IPS-18a (cell line): ENCODE measurements around the gene PDCD6IP.

Experiments
- H3K27ac ChIP-seq: one replicate; pipeline ENCODE4 v1.5.1; 2013; ENCODE audit warnings: low read length
- H3K27me3 ChIP-seq: one replicate; pipeline ENCODE4 v1.6.1; 2013; ENCODE audit warnings: mild to moderate bottlenecking, low read length; ENCODE audit not compliant: control insufficient read depth, insufficient read depth
- H3K36me3 ChIP-seq: one replicate; pipeline ENCODE4 v1.6.1; 2013; ENCODE audit warnings: low read depth, low read length; ENCODE audit not compliant: control insufficient read depth
- H3K4me1 ChIP-seq: one replicate; pipeline ENCODE4 v1.6.1; 2013; ENCODE audit warnings: low read depth, low read length; ENCODE audit not compliant: control insufficient read depth
- H3K4me3 ChIP-seq: one replicate; pipeline ENCODE4 v1.5.1; 2013; ENCODE audit warnings: low read length
- H3K9ac ChIP-seq: one replicate; pipeline ENCODE4 v1.6.1; 2013; ENCODE audit warnings: mild to moderate bottlenecking, low read length, moderate library complexity
- H3K9me3 ChIP-seq: one replicate; pipeline ENCODE4 v1.6.1; 2013; ENCODE audit warnings: low read depth, low read length; ENCODE audit not compliant: control insufficient read depth

The PDCD6IP gene

DNA sequence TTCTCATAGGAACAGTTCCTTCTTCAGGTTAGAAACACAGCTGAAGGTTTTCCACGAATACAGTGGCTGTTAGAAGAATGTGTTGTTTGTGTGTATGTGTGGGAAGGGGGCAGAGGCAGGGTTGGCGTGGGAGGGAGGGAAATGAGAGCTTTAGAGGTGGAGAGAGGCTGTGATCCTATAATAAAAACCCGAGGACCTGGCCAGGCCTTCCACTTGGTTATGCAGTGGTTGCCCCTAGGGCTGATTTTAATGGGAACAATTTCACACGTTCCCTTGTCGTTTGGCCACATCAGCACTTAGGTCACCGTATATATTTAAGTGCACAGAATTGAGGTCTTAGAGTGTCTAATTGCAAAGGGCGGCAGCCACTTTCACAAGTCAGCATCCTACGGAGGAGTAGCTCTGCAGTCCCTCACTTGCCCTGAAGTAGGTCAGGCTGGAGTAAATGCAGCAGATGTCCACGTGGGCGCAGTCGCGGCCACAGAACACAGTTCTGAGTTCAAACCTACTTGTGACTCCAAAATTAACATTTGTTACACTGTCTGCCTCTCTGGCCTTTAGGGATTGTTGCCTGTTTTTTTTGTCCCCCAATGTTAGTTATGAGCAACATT is 85.6 kb downstream of the PDCD6IP start:
- Histone ChIP-seq H3K9me3 (no peaks in the 10 kb centered on the region), H3K27me3 (no peaks in the 10 kb centered on the region), H3K9ac (no peak overlapping the region), H3K27ac (no peak overlapping the region), H3K36me3 (no peaks in the 10 kb centered on the region), H3K4me3 (peak overlapping the region; percentile 18), H3K4me1 (peaks cover 13% of the 10 kb centered on the region)

DNA sequence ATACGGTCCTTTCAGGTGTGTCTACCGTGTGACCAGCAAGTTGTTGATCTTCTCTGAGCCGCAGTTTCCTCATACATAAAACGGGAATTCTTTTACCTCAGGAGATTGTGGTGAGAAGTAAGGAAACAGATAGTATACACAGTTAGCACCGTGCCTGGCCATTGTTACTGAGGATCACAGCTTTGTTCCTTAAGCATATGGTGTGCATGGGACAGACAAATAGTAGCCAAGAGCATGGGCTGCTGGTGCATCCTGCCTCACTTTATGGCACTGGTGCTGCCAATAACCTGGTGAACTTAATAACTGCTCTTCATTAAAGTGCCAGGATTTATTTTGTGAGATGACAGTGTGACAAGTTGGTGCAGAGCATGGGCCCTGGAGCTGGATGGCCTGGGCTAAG is 86.3 kb downstream of the PDCD6IP start:
- Histone ChIP-seq H3K36me3 (no peaks in the 10 kb centered on the region), H3K4me3 (no peak overlapping the region), H3K27me3 (no peaks in the 10 kb centered on the region), H3K9ac (no peak overlapping the region), H3K27ac (no peak overlapping the region), H3K4me1 (peaks cover 8% of the 10 kb centered on the region), H3K9me3 (no peaks in the 10 kb centered on the region)

GRCh38 chr3:33885496-33885895 is 87.1 kb downstream of the PDCD6IP start:
- H3K9ac ChIP-seq: no peak overlapping the region
- H3K9me3 ChIP-seq: no peaks in the 10 kb centered on the region
- no peak overlapping the region for H3K4me3 ChIP-seq
- no peak overlapping the region for H3K27ac ChIP-seq
- H3K36me3 ChIP-seq: no peaks in the 10 kb centered on the region
- H3K4me1 ChIP-seq: peaks cover under 1% of the 10 kb centered on the region
- H3K27me3 ChIP-seq: no peaks in the 10 kb centered on the region

DNA sequence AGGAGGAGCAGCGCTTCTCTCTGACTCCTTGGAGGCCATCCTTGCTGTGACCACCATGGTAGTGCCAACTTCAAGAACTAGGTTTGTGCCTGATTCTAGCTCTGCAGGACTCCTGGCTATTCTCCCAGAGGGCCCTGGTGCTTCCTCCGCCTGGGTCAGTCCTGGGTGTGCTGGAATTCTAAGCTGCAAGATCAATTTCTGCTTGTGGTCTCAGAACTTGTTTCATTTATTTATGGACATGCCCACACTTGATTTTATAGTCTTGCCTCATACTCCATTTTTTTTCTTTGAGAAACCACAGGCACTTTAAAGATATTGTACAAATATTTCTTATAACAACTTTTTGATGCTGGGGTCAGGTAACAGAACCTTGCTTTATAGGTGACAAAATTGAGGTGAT is 87.6 kb downstream of the PDCD6IP start:
- no peaks in the 10 kb centered on the region for H3K36me3 ChIP-seq
- H3K9me3 ChIP-seq: no peaks in the 10 kb centered on the region
- H3K27ac ChIP-seq: no peak overlapping the region
- H3K9ac ChIP-seq: no peak overlapping the region
- H3K4me3 ChIP-seq: no peak overlapping the region
- H3K4me1 ChIP-seq: no peaks in the 10 kb centered on the region
- H3K27me3 ChIP-seq: no peaks in the 10 kb centered on the region

- Histone ChIP-seq H3K9me3 (no peaks in the 10 kb centered on the region), H3K27me3 (no peaks in the 10 kb centered on the region), H3K9ac (no peak overlapping the region), H3K36me3 (no peaks in the 10 kb centered on the region), H3K4me3 (no peak overlapping the region), H3K27ac (no peak overlapping the region), H3K4me1 (no peaks in the 10 kb centered on the region)
Observed at GRCh38 chr3:33887478-33887877, 89.0 kb downstream of the PDCD6IP start.

DNA sequence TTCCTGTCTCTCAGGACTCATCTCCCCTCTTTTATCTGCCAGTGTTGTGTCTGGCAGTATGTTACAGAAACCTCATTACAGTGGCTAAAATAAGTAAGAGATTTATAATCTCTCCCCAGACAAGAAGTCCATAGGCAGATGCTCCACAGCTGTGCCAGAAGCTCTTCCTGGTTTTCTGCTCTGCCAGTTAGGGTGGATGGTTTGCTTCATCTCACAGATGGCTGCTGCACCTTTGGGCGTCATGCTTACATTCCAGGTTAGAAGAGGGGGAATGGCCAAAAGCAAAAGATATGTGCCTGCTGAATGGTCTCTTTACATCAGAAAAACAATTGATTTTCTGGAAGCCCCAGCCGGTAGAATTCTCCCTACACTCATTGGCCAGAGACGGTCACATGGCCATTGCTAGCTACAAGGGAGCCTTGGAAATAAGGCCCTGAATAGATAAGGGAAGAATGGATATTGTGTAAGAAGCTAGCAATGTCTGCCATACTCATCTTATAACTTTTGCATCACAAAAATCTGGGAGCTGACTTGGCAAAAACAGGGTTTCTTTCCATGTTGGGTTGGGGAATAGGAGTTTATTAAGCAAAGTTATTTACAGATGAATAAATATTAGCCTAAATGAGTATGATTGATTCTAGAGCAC is 91.1 kb downstream of the PDCD6IP start:
- no peaks in the 10 kb centered on the region for H3K27me3 ChIP-seq
- no peaks in the 10 kb centered on the region for H3K9me3 ChIP-seq
- no peak overlapping the region for H3K4me3 ChIP-seq

GRCh38 chr3:33892655-33893054 is 94.2 kb downstream of the PDCD6IP start:
- Histone ChIP-seq H3K27me3 (no peaks in the 10 kb centered on the region), H3K4me1 (no peaks in the 10 kb centered on the region), H3K36me3 (no peaks in the 10 kb centered on the region), H3K9me3 (no peaks in the 10 kb centered on the region), H3K27ac (no peak overlapping the region), H3K4me3 (no peak overlapping the region), H3K9ac (no peak overlapping the region)

More for the DNA sequence above, 91.1 kb downstream of the PDCD6IP start:
- Histone ChIP-seq H3K4me1 (no peaks in the 10 kb centered on the region), H3K36me3 (no peaks in the 10 kb centered on the region), H3K9ac (no peak overlapping the region), H3K27ac (no peak overlapping the region)

DNA sequence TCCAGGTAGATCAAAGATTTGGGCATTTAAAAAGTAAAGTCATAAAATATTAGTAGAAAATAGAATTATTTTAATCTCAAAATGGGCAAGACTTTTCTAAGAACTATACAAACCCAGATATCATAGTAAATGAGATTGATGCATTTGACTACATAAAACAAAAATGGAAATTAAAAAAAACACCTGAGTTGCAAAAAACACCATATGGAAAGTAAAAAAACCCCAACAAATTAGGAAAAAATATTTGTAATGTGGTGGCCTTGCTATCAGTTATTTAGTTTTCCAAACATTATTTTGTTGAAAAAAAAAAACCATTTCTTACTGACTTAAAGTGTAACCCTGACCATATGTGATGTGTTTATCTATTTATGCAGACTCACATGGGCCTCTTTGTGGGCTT is 97.2 kb downstream of the PDCD6IP start:
- H3K36me3 ChIP-seq: no peaks in the 10 kb centered on the region
- H3K27ac ChIP-seq: no peak overlapping the region
- H3K9me3 ChIP-seq: no peaks in the 10 kb centered on the region
- H3K4me3 ChIP-seq: no peak overlapping the region
- H3K9ac ChIP-seq: no peak overlapping the region
- no peaks in the 10 kb centered on the region for H3K27me3 ChIP-seq
- H3K4me1 ChIP-seq: no peaks in the 10 kb centered on the region

DNA sequence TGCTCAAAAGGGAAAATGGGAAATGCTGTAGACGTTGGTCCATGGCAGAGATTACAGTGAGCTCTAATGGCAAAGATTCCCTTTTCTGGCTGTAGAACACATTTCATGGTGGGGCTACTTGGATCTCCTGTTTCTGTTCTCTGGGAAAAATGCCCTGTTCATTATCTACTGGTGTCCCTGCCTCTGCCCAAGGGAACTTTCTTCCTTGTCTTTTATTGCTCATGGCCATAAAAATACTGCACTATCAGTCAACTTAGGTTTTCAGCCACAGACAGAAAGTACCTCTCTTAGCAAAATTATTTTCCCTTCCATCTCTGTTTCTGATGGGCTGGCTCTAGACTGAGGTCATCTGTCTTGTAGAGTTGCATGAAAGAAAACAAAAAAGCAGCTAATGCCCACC is 98.9 kb downstream of the PDCD6IP start:
- Histone ChIP-seq H3K9me3 (no peaks in the 10 kb centered on the region), H3K27ac (no peak overlapping the region), H3K4me1 (no peaks in the 10 kb centered on the region), H3K36me3 (no peaks in the 10 kb centered on the region), H3K27me3 (no peaks in the 10 kb centered on the region), H3K9ac (no peak overlapping the region), H3K4me3 (no peak overlapping the region)

DNA sequence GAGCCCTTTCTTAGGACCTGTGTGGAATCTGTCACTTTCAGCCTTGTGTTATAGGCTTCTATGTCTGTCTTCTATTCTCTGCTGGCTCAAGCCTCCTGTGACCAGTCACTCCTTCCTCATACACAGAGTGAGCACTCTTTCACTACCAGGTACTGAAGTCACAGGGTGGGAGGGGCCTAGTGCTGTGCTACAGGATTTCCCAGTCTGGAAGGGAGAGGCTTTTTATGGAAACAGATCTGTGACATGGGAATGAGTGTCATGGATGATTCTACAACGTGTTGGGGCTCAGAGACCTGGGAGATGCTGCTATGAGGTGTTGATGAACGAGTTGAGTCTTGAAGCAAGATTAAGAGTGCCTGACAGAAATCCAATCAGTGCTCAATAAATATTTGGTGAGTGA is 100.5 kb downstream of the PDCD6IP start:
- Histone ChIP-seq H3K4me3 (no peak overlapping the region), H3K9me3 (no peaks in the 10 kb centered on the region), H3K36me3 (no peaks in the 10 kb centered on the region), H3K4me1 (no peaks in the 10 kb centered on the region), H3K9ac (no peak overlapping the region), H3K27me3 (no peaks in the 10 kb centered on the region), H3K27ac (no peak overlapping the region)

- H3K4me1 ChIP-seq: no peaks in the 10 kb centered on the region
- H3K9ac ChIP-seq: no peak overlapping the region
- no peaks in the 10 kb centered on the region for H3K36me3 ChIP-seq
- H3K4me3 ChIP-seq: no peak overlapping the region
- no peak overlapping the region for H3K27ac ChIP-seq
- H3K9me3 ChIP-seq: no peaks in the 10 kb centered on the region
- no peaks in the 10 kb centered on the region for H3K27me3 ChIP-seq
Observed at GRCh38 chr3:33900440-33900808, 102.0 kb downstream of the PDCD6IP start.

DNA sequence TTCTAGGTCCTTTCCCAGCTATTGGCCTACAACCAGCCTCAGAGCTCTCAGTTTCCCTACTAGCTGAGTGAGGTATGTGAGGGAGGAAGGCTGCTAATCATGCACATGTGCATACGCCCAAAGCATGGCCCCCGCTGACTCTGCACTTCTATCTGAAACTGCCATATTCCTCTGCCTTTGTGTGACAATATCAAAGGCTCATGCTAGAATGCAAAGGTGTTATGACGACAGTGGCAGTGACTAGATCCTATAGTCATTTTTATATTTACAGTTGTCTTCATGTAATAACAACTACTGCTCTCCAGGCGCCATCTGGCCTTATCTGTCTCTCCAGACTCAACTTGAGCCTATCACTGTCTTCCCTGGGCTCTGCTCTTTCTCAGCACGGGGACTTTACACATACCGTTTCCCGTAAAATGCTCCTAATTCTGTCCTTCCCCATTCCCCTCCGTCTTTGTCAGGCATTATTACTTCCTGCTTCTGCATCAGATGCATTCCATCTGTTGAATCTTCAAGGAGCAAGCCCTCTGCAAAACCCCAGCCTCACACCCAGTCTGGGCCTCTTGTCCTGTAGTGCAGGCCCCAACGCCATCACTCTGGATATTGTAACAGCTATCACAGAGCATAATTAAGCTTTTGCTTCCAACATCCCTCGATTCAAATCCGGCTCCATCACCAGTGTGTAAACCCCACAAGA is 102.5 kb downstream of the PDCD6IP start:
- H3K4me3 ChIP-seq: no peak overlapping the region
- no peak overlapping the region for H3K27ac ChIP-seq
- no peaks in the 10 kb centered on the region for H3K9me3 ChIP-seq
- H3K9ac ChIP-seq: no peak overlapping the region
- no peaks in the 10 kb centered on the region for H3K4me1 ChIP-seq
- H3K27me3 ChIP-seq: no peaks in the 10 kb centered on the region
- no peaks in the 10 kb centered on the region for H3K36me3 ChIP-seq
